Cardiac fibroblast (primary cell): ENCODE results near the gene SH3BP2.
"Not testable (repeated sequence)": the region's sequence is repeated elsewhere in the genome, so short reads cannot be mapped to it uniquely, and the experiment has no call there.

Experiments
- DNase-seq, 2 donors: peaks; one replicate each; pipeline versions ENCODE4 v3.0.0 to v3.0.0-alpha.2; 2010; ENCODE audit warnings: low read depth in 2 of 2
- H3K4me3 ChIP-seq, 2 donors: replicated peaks in 1 of 2; 1 replicate in 1 of 2; 2 replicates in 1 of 2; pipeline ENCODE4 v1.5.1; 2011; ENCODE audit warnings: low read depth in 2 of 2, low read length in 2 of 2, mild to moderate bottlenecking in 2 of 2, moderate library complexity in 1 of 2
- CTCF ChIP-seq: IDR thresholded peaks from one replicate; pipeline ENCODE4 v1.5.1; 2011; ENCODE audit warnings: low read depth, mild to moderate bottlenecking, low read length, inconsistent platforms

Gene SH3BP2

GRCh38 chr4:2756691-2757350 lies 36.1 kb upstream of the SH3BP2 start:
- DNase-seq, result no peak
- peak overlapping the region; percentile 5 to 32 for H3K4me3 ChIP-seq
- TF ChIP-seq CTCF, result no peak

- H3K4me3 ChIP-seq, result no peak overlapping the region
- TF ChIP-seq CTCF, result no peak
- DNase-seq, result no peak
Observed at GRCh38 chr4:2757426-2757825, 35.5 kb upstream of the SH3BP2 start.

GRCh38 chr4:2761035-2761923 lies 31.6 kb upstream of the SH3BP2 start:
- no peak overlapping the region for H3K4me3 ChIP-seq
- peak; percentile 18 for TF ChIP-seq CTCF
- no peak for DNase-seq

- DNase-seq, result no peak
- H3K4me3 ChIP-seq, result no peak overlapping the region
- TF ChIP-seq CTCF, result no peak
Observed at GRCh38 chr4:2762048-2762447, 30.8 kb upstream of the SH3BP2 start.

GRCh38 chr4:2762486-2763370 lies 30.2 kb upstream of the SH3BP2 start:
- DNase-seq, H3K4me3 ChIP-seq: not testable (repeated sequence)

- peak in 1 of 2 donors; percentile 34 for DNase-seq
- peak overlapping the region; percentile 22 to 59 for H3K4me3 ChIP-seq
- no peak for TF ChIP-seq CTCF
Observed at GRCh38 chr4:2763511-2763967, 29.3 kb upstream of the SH3BP2 start.
